Adrenal gland (tissue), 5 donors: ENCODE results near the gene MRGPRG.

Experiments
- CTCF ChIP-seq, 6 experiments: fragments of 450-650 bp in 4 of 6; fragments of 200-600 bp in 2 of 6; sonication (generic) in 1 of 6; IDR thresholded peaks; 1 replicate in 5 of 6; 2 replicates in 1 of 6; pipeline versions ENCODE4 v1.5.1 to v1.8.0; 2016 to 2021; ENCODE audit warnings: antibody characterized with exemption in 6 of 6, mild to moderate bottlenecking in 2 of 6, moderate library complexity in 1 of 6
- POLR2A ChIP-seq, 2 donors: fragments of 450-650 bp; IDR thresholded peaks; one replicate each; pipeline ENCODE4 v1.6.1; 2017; ENCODE audit warnings: antibody characterized with exemption in 2 of 2, mild to moderate bottlenecking in 2 of 2, moderate library complexity in 1 of 2
- donor health status: DM: no; HTN: no; CAD: no.

GRCh38 chr11:3215346-3216026 lies 3.1 kb downstream of the MRGPRG start:
- TF ChIP-seq POLR2A (IDR thresholded peaks at IDR 0.05), result no peak
- TF ChIP-seq CTCF (IDR thresholded peaks at IDR 0.05), result no peak
